GM12878 (cell line): Measurements from ENCODE around the gene URB1. TPM values are rescaled to one million over a fixed set of nuclear protein-coding genes. Genes with fewer than 3 reads are reported as not detected.

Experiments
- ATAC-seq: fragments of 200-7000 bp; cut with Tn5 transposase; 3 replicates; pipeline ENCODE4 v1.9.1; 2020; ENCODE audit warnings: mild to moderate bottlenecking, moderate library complexity
- BruUV-seq: library from RNA; stranded (reverse); fragments of 400-500 nt; replicated peaks from 2 replicates; lab custom pipeline; 2021; lab: Mats Ljungman, UMichigan
- CTCF ChIA-PET: fragments of 300-600 bp; sonication (Branson Sonifier 250); formaldehyde crosslinking; extraction: SDS; loops from one replicate; lab custom pipeline; 2021; ENCODE audit warnings: inconsistent platforms; lab: Yijun Ruan, JAX
- POLR2A ChIA-PET: fragments of 350-600 bp; formaldehyde crosslinking; extraction: SDS; loops from one replicate; lab custom pipeline; 2021; ENCODE audit warnings: inconsistent platforms; lab: Charles Lee
- RAD21 ChIA-PET: fragments of 300-600 bp; sonication (Branson Sonifier 250); formaldehyde crosslinking; loops from one replicate; lab custom pipeline; 2023; ENCODE audit warnings: antibody characterized with exemption; ENCODE audit not compliant: unreplicated experiment; lab: Charles Lee
- SMC1A ChIA-PET: fragments of 300-600 bp; sonication (Branson Sonifier 250); formaldehyde crosslinking; loops from one replicate; lab custom pipeline; 2023; ENCODE audit not compliant: unreplicated experiment, uncharacterized antibody; lab: Charles Lee
- DNase-seq: peaks from one replicate; pipeline ENCODE4 v3.0.0-alpha.2; 2011; ENCODE audit warnings: low read depth, low spot score
- FAIRE-seq: peaks from 3 replicates; lab custom pipeline; 2011; peaks lifted over from hg19 to GRCh38; lab: Jason Lieb, UNC
- H2AFZ ChIP-seq: 2 replicates; pipeline ENCODE4 v1.6.0; 2011; ENCODE audit warnings: low read depth, low read length, control low read depth; ENCODE audit not compliant: control insufficient read depth
- H3K27ac ChIP-seq: 2 replicates; pipeline ENCODE4 v1.5.1; 2011; ENCODE audit warnings: control low read depth; ENCODE audit not compliant: control insufficient read depth, insufficient read depth
- H3K27me3 ChIP-seq, 2 experiments: replicated peaks in 1 of 2; 2 replicates each; pipeline versions ENCODE4 v1.6.0 to v1.6.1; 2011; ENCODE audit warnings: low read length in 1 of 2; ENCODE audit not compliant: control insufficient read depth in 2 of 2, insufficient read depth in 2 of 2
- H3K36me3 ChIP-seq, 2 experiments: 2 replicates each; pipeline ENCODE4 v1.5.1; 2011; ENCODE audit warnings: low read length in 1 of 2; ENCODE audit not compliant: control insufficient read depth in 2 of 2, insufficient read depth in 2 of 2
- H3K4me1 ChIP-seq: 2 replicates; pipeline ENCODE4 v1.6.1; 2011; ENCODE audit warnings: mild to moderate bottlenecking, low read length, moderate library complexity, mixed read lengths; ENCODE audit not compliant: control insufficient read depth, insufficient read depth
- H3K4me2 ChIP-seq: 2 replicates; pipeline ENCODE4 v1.6.0; 2011; ENCODE audit warnings: control low read depth; ENCODE audit not compliant: control insufficient read depth, insufficient read depth
- H3K4me3 ChIP-seq: fragments of 200-600 bp; sonication (generic); 2 replicates; pipeline ENCODE4 v1.5.1; 2016
- H3K79me2 ChIP-seq: 2 replicates; pipeline ENCODE4 v1.6.0; 2011; ENCODE audit warnings: low read length; ENCODE audit not compliant: control insufficient read depth, insufficient read depth
- H3K9ac ChIP-seq: 2 replicates; pipeline ENCODE4 v1.8.0; 2011; ENCODE audit warnings: low read length, control low read depth, mixed read lengths; ENCODE audit not compliant: control insufficient read depth, insufficient read depth
- H3K9me3 ChIP-seq: replicated peaks from 3 replicates; pipeline ENCODE4 v1.5.1; 2011; ENCODE audit warnings: mild to moderate bottlenecking, low read length; ENCODE audit not compliant: control insufficient read depth, insufficient read depth
- H4K20me1 ChIP-seq: 2 replicates; pipeline ENCODE4 v1.6.0; 2011; ENCODE audit not compliant: control insufficient read depth, insufficient read depth
- JUND ChIP-seq: IDR thresholded peaks from 2 replicates; pipeline ENCODE4 v1.6.1; 2012; ENCODE audit warnings: low read depth, mild to moderate bottlenecking, low read length, improper control_type of control experiment, moderate library complexity
- PAX5 ChIP-seq: IDR thresholded peaks from 2 replicates; pipeline ENCODE4 v1.6.1; 2011; ENCODE audit warnings: low read depth, low read length, borderline replicate concordance
- SMAD1 ChIP-seq: fragments of 450-650 bp; IDR thresholded peaks from 2 replicates; pipeline ENCODE4 v1.6.1; 2018; ENCODE audit warnings: mild to moderate bottlenecking, low read depth; ENCODE audit not compliant: partially characterized antibody
- SPI1 ChIP-seq: IDR thresholded peaks from 2 replicates; pipeline ENCODE4 v1.6.1; 2011; ENCODE audit warnings: low read depth, mild to moderate bottlenecking, low read length, moderate library complexity, borderline replicate concordance; ENCODE audit not compliant: insufficient read depth
- ZNF217 ChIP-seq: fragments of 450-650 bp; IDR thresholded peaks from 2 replicates; pipeline ENCODE4 v1.6.1; 2017; ENCODE audit warnings: antibody characterized with exemption, mild to moderate bottlenecking
- WGBS: methylation state at CpG from one replicate; pipeline ENCODE4 v1.1.6; 2016; ENCODE audit warnings: low lambda C conversion rate; ENCODE audit not compliant: insufficient replicate concordance, insufficient coverage; ENCODE audit errors: missing lambda C conversion rate; 5-methylcytosine and 5-hydroxymethylcytosine counted together
- in situ Hi-C: fragments of 300-500 bp; cut with MboI; formaldehyde crosslinking; loops from 9 replicates; pipeline ENCODE4 v1.14.3; 2018; ENCODE audit warnings: mixed read lengths
- intact Hi-C: fragments of 100-400 bp; cut with micrococcal nuclease; formaldehyde crosslinking; loops from one replicate; pipeline ENCODE4 v1.14.2; 2022; ENCODE audit not compliant: unreplicated experiment
- polyA plus RNA-seq, 11 experiments: library from polyadenylated mRNA; depleted of rRNA in 4 of 11; unstranded in 6 of 11; stranded (reverse) in 5 of 11; fragments of >200 nt; fragmentation: Nextera tagmentation in 4 of 11; fragmentation: Illumina TruSeq in 1 of 11; extraction: Ambion mirVana in 4 of 11; extraction: Trizol in 1 of 11; gene quantifications; 1 replicate in 1 of 11; 2 replicates in 10 of 11; pipeline versions ENCODE4 v1.2.1 to v1.2.3, GENCODE V29; 2011 to 2016; ENCODE audit warnings: inconsistent platforms in 2 of 11, missing spikeins in 2 of 11, low read depth in 1 of 11
- total RNA-seq, 4 experiments: library from RNA; depleted of rRNA in 3 of 4; stranded (reverse); fragments of >200 nt in 3 of 4; fragmentation: Illumina TruSeq in 1 of 4; extraction: Trizol in 1 of 4; gene quantifications; 2 replicates each; pipeline versions ENCODE4 v1.2.1 to v1.2.3, GENCODE V29; 2013 to 2021
- TF ChIP-seq, protein P1 (sequence below): fragments of 450-650 bp; IDR thresholded peaks from 2 replicates; pipeline ENCODE4 v1.6.1; 2017; ENCODE audit warnings: mild to moderate bottlenecking, moderate library complexity

Gene URB1
- total and polyA plus RNA-seq, 10 of the 15 experiments (the other 5 are each of a cell fraction or from before 2014, with no cell fraction given), result 0.56 to 23.2 (median 8.9) TPM

DNA sequence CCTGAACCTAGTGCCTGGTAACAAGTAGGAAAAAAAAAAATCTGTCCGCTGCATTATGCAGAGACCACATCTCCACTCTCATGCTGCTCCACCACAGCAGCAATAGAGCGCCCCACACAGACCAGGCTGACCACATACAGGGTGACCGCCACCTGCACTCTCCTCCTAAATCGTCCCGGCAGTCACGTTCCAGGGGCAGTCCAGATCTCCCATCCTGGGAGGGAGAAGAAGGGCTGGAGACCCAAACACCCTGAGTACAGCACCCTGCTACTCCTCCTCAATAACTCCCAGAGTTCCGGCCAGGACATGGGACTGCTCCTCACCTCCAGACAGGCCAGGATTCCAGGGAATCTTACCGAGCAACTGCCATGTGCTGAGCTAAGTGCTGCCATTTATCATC lies 15.3 kb downstream of the URB1 start:
- SMC1A ChIA-PET, result no interaction called here
- 97% methylated on average over 8 of the region's 8 CpGs for WGBS
- Histone ChIP-seq H3K36me3 (peaks cover 18 to 26% of the 10 kb centered on the region in 2 experiments), H3K27me3 (no peaks in the 10 kb centered on the region), H4K20me1 (no peaks in the 10 kb centered on the region)
- DNase-seq (no peak), ATAC-seq (no peak)
- intact Hi-C loops, result no loop called here
- no peak for TF ChIP-seq SPI1
- no peak for TF ChIP-seq SMAD1
- TF ChIP-seq, all 136 proteins: peak for 0
- no peak overlapping the region for H2AFZ ChIP-seq
- FAIRE-seq, result no peak
- H3K79me2 ChIP-seq, result no peaks in the 10 kb centered on the region
- H3K9me3 ChIP-seq, result no peaks in the 10 kb centered on the region
- ChIA-PET RAD21 (no interaction called here), CTCF (interaction anchor here (0.6 kb wide), 1 partner anchor 1313 kb away, joined by 3 read pairs; no protein-coding TSS in a partner anchor), POLR2A (no interaction called here)
- in situ Hi-C loops, result loop anchor here (25.0 kb wide), 1 partner anchor 1260 kb away; the partner anchor contains the start of genes CRYZL1 and ITSN1
- no peak overlapping the region for H3K4me3 ChIP-seq
- H3K27ac ChIP-seq, result no peak overlapping the region
- no peak overlapping the region for H3K9ac ChIP-seq
- H3K4me2 ChIP-seq, result no peak overlapping the region
- H3K4me1 ChIP-seq, result no peaks in the 10 kb centered on the region
- BruUV-seq, result no TSS peak

DNA sequence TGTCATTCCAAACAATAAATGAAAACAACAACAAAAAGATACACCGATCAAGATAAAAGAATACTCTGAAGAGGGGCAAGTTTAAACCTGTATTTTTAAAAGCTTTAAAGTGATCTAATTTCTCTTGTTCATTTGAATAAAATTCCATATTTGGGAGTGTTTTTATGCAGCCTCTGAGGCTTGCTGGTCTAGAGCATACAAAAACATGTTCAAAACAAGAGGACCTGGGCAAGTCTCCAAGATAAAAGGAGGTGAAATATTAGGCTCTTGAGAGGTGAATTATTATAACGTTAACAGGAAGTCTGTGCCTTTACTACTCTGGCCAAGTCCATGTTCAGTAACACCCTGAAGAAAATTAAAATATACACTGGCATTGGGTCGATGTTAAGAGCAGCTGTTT lies 20.1 kb downstream of the URB1 start:
- 64% methylated on average over 3 of the region's 3 CpGs for WGBS
- H3K36me3 ChIP-seq, result peaks cover 12 to 34% of the 10 kb centered on the region in 2 experiments
- SMC1A ChIA-PET, result interaction anchor here (0.6 kb wide), 1 partner anchor 284 kb away, joined by 3 read pairs; no protein-coding TSS in a partner anchor
- H3K27me3 ChIP-seq, result no peaks in the 10 kb centered on the region
- H3K4me3 ChIP-seq, result no peak overlapping the region
- TF ChIP-seq JUND (no peak), ZNF217 (no peak), PAX5 (no peak)
- TF ChIP-seq, protein P1, sequence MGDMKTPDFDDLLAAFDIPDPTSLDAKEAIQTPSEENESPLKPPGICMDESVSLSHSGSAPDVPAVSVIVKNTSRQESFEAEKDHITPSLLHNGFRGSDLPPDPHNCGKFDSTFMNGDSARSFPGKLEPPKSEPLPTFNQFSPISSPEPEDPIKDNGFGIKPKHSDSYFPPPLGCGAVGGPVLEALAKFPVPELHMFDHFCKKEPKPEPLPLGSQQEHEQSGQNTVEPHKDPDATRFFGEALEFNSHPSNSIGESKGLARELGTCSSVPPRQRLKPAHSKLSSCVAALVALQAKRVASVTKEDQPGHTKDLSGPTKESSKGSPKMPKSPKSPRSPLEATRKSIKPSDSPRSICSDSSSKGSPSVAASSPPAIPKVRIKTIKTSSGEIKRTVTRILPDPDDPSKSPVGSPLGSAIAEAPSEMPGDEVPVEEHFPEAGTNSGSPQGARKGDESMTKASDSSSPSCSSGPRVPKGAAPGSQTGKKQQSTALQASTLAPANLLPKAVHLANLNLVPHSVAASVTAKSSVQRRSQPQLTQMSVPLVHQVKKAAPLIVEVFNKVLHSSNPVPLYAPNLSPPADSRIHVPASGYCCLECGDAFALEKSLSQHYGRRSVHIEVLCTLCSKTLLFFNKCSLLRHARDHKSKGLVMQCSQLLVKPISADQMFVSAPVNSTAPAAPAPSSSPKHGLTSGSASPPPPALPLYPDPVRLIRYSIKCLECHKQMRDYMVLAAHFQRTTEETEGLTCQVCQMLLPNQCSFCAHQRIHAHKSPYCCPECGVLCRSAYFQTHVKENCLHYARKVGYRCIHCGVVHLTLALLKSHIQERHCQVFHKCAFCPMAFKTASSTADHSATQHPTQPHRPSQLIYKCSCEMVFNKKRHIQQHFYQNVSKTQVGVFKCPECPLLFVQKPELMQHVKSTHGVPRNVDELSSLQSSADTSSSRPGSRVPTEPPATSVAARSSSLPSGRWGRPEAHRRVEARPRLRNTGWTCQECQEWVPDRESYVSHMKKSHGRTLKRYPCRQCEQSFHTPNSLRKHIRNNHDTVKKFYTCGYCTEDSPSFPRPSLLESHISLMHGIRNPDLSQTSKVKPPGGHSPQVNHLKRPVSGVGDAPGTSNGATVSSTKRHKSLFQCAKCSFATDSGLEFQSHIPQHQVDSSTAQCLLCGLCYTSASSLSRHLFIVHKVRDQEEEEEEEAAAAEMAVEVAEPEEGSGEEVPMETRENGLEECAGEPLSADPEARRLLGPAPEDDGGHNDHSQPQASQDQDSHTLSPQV, result no peak
- no peak for DNase-seq
- H2AFZ ChIP-seq, result no peak overlapping the region
- in situ Hi-C loops, result no loop called here
- no peak overlapping the region for H3K9ac ChIP-seq
- POLR2A ChIA-PET, result no interaction called here
- RAD21 ChIA-PET, result interaction anchor here (1.4 kb wide), 1 partner anchor 228 kb away, joined by 3 read pairs; no protein-coding TSS in a partner anchor
- ATAC-seq, result no peak
- intact Hi-C loops, result no loop called here
- no peaks in the 10 kb centered on the region for H3K4me1 ChIP-seq
- H3K4me2 ChIP-seq, result no peak overlapping the region
- FAIRE-seq, result no peak
- H3K27ac ChIP-seq, result no peak overlapping the region
- CTCF ChIA-PET, result no interaction called here
- BruUV-seq, result no TSS peak
- no peaks in the 10 kb centered on the region for H3K9me3 ChIP-seq
- H3K79me2 ChIP-seq, result no peaks in the 10 kb centered on the region
- no peaks in the 10 kb centered on the region for H4K20me1 ChIP-seq
